Occipital lobe (tissue), 2 donors: ENCODE results near the gene TM9SF2. TPM values are rescaled to one million over a fixed set of nuclear protein-coding genes. Genes with fewer than 3 reads are reported as not detected.
"Not testable (repeated sequence)": the region's sequence is repeated elsewhere in the genome, so short reads cannot be mapped to it uniquely, and the experiment has no call there.

Experiments
- DNase-seq: peaks from one replicate; lab custom pipeline; 2025; lab: John Stamatoyannopoulos, UW
- total RNA-seq: library from RNA; depleted of rRNA; stranded (reverse); fragments of >200 nt; gene quantifications from one replicate; pipeline ENCODE4 v1.2.3, GENCODE V29; 2014

TM9SF2 gene
- total RNA-seq, 1 donor from 2014 or later, result 129 TPM

DNA sequence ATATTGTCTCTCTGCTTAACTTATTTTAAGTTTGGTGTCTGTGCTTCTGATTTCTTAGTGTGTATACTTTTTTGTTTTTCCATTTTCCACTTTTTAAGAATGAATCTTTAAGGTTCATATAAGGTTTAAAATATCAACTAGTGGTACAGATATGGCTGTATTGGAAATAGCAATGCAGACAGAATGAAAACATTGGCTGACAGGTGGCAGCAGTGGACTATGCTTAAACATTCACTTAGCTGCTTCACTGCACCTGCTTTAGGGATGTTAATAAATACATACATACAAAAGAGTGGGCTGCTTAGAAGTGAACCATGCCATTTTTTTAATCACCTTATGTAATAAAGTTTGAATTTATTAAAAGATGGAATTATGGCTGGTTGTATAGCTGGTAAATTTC, 27.3 kb downstream of the TM9SF2 start:
- DNase-seq, result no peak

GRCh38 chr13:99536023-99536422, 34.8 kb downstream of the TM9SF2 start:
- DNase-seq, result no peak

DNA sequence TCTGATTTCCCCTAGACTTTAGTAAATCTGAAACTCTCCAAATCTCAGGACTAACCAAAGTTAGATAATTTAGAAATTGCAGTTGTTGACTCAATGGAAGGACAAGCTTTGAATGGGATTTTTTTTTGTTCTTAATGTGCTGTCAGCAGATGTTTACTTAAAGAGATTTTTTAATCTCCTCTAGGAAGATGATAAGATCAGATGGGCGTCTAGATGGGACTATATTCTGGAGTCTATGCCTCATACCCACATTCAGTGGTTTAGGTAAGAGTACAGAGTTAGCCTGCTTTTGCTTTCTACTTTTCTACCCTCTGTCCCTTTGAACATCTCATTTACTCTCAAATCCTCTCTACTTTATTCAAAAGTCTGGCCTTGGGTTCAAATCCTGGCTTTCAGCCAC, 39.3 kb downstream of the TM9SF2 start:
- no peak for DNase-seq

DNA sequence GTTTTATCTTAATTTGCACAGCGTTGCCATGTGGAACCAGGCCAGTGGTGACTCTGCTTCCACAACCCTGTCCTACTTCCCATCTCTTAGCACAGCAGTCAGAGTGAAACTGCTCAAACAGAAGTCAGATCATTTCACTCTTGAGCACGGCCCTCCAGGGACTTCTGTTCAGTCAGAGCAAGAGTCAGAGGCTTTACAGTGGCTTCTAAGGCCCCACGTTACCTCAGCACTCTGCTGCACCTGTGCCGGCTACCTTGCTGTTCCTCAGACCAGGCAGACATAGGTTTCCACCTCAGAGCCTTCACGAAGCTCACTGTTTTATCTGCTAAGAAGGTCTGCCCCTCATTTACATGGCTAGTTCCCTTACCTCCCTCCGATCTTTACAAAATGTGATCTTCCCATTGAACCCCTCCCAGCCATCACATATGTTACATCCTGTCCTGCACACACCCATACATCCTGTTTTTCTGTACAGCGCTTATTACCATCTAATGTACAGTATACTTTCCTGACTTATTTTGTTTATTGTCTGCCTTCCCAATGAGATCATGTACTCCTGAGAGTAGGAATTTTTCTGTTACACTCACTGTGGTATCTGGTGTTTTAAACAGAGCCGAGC, 41.6 kb downstream of the TM9SF2 start:
- DNase-seq, result no peak

DNA sequence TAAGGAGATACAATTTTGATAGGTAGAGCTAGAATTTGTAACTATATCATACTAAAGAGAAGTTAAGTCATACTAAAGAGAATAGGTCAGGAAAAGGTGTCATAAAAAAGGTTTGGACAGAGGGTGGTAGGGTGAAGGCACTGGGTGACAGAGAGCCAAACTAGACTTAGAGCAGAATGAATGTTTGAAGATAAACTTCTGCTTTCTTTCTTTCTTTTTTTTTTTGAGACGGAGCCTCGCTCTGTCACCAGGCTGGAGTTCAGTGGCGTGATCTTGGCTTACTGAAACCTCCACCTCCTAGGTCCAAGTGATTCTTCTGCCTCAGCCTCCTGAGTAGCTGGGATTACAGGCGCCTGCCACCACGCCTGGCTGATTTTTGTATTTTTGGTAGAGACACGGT, 44.1 kb downstream of the TM9SF2 start:
- DNase-seq, result no peak

DNA sequence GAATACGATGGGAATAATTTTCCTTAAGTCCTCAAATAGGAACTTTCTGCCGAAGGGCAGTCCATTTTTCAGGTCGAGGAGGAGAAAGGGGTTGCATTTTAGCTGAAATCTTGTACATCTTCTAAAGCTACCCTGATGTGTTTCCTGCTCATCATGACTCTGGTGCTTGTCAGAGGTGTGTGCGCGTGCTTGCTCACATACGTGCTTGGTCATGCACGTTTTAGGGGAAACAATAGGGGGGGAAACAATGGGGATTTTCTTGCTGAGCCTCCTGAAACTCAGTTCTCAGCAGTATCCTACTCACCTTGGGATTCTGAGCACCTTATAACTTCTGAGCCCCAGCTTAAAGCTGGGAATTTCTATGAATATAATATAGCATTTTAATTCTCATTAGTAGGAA, 44.7 kb downstream of the TM9SF2 start:
- no peak for DNase-seq

DNA sequence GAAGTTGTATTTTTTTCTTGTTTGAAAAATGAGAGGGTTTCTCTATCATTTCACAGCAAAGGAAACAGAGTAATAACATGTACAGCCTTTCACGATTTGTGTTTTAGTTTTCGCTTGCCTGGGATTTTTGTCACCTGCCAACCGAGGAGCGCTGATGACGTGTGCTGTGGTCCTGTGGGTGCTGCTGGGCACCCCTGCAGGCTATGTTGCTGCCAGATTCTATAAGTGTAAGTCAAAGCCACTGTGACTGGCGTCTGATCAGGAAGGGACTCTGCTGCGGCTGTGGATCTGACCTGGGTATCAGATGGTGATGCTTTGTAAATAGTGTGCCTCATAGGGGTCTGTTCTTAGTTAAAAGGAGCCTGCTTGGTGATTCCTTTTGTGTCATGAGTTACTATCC, 45.6 kb downstream of the TM9SF2 start:
- DNase-seq, result no peak

- no peak for DNase-seq
Observed at GRCh38 chr13:99548448-99548847, 47.2 kb downstream of the TM9SF2 start.

GRCh38 chr13:99553033-99553432, 51.8 kb downstream of the TM9SF2 start:
- no peak for DNase-seq

GRCh38 chr13:99555149-99555548, 53.9 kb downstream of the TM9SF2 start:
- DNase-seq, result no peak

DNA sequence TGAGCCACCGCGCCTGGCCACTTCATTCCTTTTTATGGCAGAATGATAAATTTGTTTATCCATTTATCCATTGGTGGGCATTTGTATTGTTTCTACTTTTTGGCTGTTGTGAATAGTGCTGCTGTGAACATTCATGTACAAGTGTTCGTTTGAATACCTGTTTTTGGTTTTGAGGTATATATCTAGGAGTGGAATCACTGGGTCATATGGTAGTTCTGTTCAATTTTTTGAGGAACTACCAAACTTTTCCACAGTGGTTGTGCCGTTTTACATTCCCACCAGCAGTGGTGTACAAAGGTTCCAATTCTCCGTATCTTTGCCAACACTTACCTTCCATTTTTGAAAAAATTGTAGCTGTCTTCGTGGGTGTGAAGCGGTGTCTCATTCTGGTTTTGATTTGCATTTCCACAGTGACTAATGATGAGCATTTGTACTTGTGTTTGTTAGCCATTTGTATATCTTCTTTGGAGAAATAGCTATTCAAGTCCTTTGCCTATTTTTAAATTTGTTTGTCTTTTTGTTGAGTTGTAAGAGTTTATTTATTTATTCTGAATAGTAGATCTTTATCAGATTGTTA, 55.7 kb downstream of the TM9SF2 start:
- no peak for DNase-seq

DNA sequence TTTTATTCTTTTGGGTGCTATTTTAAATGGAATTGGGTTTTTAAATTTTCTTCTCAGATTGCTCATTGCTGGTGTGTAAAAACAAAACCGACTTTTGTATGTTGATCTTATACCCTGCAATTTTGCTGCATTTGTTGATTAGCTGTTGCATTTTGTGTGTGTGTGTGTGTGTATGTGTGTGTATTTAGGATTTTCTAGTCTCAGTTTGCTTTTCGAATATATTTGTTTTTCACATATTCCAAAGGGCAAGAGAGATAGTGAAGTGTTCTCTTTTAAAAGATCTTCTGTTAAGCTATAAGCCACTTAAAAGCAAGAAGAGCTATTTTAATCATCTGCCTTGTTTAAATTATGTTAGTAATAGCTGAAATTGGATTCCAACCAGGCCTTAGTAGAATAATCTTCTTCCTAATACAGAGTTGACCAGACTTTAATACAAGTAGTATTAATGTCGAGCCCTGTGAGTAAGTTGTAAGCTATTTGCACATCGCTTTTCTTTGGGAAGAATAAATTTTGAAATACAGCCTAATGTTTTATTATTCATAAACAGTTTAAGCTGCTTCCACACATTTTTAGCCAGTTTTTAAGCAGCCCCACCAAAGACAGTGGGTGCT, 57.4 kb downstream of the TM9SF2 start:
- DNase-seq, result no peak

DNA sequence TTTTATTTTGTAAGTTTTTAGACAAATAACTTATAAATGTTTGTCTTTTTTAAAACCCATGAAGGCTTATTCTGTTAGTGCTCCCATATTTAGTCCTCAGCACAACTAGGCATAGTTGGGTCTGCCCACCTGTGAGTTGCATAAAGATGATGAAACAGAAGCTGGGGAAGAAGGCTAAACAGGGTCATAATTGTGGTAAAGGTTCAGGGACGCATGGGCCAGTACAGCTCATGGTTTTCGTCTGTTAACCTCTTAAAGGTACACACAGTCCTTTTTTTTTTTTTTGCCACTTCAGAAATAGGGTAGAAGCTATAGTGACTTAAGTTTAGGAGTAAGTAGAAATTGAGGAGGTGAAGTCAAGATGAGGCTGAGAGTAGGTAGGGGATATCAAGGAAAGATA, 58.3 kb downstream of the TM9SF2 start:
- DNase-seq, result no peak

DNA sequence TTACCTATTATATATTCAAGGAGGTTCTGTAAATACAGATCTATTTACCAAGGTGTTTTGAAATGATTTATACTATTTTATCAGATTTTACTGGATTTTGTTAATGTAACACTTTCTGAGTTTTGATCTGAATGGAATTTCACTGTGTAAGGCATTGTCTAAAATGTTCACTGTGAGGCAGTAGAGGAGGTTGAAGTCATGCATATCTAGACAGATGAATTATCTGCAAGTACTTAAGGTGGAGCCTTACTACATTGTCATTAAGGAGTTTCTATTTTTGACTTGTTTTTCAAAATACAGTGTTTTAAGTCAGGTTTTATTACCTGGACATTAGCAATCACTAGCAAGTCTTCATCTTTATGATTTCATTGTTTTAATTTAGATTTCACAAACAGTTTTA, 62.1 kb downstream of the TM9SF2 start:
- no peak for DNase-seq

- DNase-seq, result no peak
Observed at GRCh38 chr13:99564386-99564785, 63.1 kb downstream of the TM9SF2 start.

DNA sequence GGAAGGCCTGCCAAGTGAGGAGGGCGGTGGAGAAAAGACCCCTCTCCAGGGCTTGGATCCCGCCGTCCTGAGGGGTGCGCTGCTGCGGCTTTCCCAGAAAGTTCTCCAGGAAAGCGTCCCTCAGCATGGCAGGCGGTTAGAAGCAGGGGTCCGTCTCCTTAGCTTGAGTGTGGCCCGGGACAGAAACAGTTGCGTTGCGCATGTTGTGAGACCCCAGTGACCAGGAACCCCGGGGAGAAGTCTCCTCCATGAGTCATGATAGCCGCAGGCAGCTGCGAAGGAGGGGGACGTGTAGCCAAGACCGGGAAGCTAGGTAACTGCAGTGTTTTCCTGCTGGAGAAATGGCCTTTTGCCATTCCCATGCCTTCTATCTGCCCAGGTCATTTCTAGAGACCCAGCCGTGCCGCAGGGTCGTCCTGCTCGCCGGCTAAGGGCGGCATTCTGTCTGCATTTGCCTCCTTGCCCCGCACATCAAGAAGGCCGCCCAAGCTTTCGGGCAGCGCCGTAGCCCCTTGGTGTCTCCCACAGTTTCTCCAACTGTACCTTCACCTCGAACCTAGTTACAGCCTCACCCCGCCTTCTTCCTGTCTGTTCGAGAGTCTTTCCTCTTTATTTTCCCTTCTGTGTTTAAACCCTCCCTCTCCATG, 64.3 kb downstream of the TM9SF2 start:
- no peak for DNase-seq

DNA sequence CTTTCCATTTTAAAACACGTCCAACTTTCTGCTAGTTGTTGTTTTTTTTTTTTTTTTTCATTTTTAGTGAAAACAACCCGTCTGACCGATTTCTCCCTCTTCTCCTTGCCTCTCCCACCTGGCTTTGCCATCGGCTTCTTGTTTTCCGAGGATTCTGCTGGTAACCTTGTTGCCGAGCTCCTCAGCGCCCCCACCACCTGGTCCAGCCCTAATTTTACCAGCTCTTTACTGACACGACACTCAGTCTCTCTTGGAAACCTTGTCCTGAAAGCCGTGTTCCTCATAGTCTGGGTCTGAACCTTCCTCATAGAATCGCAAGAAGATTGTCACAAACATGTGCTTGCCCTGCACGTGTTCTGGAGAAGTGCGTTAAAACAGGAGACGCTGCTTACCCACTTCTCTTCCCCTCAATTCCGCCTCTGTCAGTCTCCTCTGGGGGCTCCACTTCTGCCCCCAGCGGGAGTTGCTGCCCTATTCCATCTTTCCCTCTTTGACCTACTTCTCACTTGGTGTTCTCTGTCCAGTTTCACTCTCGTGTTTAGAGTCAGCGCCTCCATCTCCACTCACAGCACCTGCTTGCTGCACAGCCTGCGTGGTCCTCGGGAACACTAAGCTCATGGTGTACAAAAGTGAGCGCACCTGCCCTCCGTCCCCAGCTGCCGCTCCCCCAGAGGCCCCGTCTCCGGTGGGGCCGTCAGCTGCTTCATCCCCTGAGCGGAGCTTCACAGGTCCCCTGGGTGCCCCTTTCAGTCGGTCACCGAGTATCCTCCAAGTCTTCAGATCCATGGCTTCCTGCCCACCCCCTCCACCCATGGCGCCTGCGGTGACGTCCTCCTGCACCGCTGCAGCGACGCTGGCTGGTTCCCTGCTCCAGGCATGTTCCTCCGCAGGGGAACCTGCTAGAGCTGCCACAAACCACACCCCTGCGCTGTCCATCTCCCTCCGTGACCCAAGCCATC, 65.1 kb downstream of the TM9SF2 start:
- DNase-seq, result no peak

DNA sequence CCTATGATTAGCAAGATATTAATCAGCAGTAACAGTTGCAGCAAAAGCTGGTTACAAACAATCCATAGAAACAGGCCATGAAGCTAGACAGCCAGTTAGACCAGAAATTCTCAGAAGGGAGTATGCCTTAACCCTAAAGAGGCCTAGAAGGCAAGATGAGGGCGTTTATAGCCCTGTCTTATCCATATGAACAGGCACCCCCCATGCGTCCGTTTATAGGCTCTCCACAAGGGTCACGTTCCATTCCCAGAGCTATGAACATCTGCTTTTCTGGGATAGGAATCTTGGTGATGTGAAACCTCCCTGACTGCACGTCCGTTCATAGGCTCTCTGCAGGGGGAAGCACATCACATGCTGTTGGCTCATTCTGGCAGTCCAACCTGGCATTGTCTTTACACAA, 67.6 kb downstream of the TM9SF2 start:
- DNase-seq, result not testable (repeated sequence)

- no peak for DNase-seq
Observed at GRCh38 chr13:99572131-99572530, 70.9 kb downstream of the TM9SF2 start.

DNA sequence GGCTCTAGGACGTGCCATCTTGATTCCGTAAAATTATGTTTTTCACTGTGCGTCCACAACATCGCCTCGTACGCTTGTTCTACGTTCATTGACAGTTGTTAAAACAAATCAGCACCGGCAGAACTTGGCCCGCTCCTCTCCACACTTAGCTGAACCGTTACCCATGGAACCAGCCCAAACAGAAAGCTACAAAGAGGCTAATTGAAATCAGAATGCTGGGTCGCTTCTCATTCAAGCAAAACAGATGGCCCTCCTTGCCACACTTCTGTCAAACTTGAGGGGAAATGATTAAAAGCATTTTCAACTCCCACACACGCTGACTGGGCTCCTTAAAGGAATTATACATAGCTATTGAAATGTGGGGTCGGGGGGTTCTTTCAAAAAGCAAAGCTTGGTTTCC, 71.6 kb downstream of the TM9SF2 start:
- no peak for DNase-seq

DNA sequence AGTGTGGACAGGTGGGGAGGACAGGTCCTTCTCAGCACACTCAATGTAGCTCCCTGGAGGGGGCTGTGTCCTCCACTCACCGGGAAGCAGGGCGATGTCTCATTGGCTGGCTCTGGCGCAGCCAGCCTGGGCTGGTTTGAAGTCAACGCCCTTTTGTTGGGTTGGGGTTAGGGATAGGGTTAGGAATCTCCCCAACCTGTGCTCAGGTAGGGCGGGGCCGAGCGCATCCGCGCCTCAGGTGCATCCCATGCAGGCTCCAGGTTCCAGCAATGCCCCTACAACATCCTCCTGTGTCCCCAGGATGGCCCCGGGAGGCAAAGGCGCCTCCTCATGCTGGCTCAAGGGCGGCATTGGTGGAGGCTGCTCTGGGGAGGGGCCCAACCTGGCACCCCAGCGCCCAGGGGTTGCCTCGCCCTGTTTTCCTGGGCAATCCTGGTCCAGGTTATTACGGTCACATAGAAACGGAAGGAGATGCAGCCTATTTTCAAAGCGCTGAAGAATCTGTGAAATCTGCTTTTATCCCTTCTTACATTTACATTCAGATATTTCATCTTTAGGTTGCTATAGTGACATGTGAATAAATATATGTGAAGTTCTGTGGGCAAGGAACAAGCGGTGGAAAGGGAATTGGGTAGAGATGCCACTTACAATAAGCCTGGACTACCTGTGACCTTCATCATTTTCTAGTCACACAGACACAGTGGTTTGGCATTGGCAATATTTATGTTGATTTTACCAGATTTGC, 74.3 kb downstream of the TM9SF2 start:
- no peak for DNase-seq
